ENCODE data around the gene HSPA1B.
A peak's percentile ranks its signal among the peaks of the same experiment; 100 is the strongest.

Gene HSPA1B

GRCh38 chr6:31794294-31794865 lies 33.2 kb upstream of the HSPA1B start:
- Histone ChIP-seq H3K27me3 (ENCODE audit: insufficient read depth, poor library complexity, severe bottlenecking) (no peaks in the 10 kb centered on the region), H3K36me3 (ENCODE audit: low read depth) (peaks cover 44% of the 10 kb centered on the region), H3K27ac (ENCODE audit: poor library complexity, severe bottlenecking) (peak overlapping the region; percentile 86), H3K9me3 (ENCODE audit: severe bottlenecking) (no peaks in the 10 kb centered on the region), H3K4me3 (ENCODE audit: severe bottlenecking) (peak overlapping the region; percentile 88), H3K4me1 (ENCODE audit: insufficient read depth, poor library complexity, severe bottlenecking) (peaks cover 7% of the 10 kb centered on the region)
- no peak for DNase-seq (ENCODE audit: low spot score)
- no peak for TF ChIP-seq CTCF (IDR thresholded peaks at IDR 0.05; ENCODE audit: poor library complexity, severe bottlenecking)
- ATAC-seq (ENCODE audit: low read depth), result peak; percentile 28; the same call in 2 of the 3 replicates

- no peak for DNase-seq (ENCODE audit: low spot score)
- TF ChIP-seq CTCF (IDR thresholded peaks at IDR 0.05; ENCODE audit: poor library complexity, severe bottlenecking), result no peak
- H3K4me1 ChIP-seq (ENCODE audit: insufficient read depth, poor library complexity, severe bottlenecking), result peaks cover 7% of the 10 kb centered on the region
- peak overlapping the region; percentile 88 for H3K4me3 ChIP-seq (ENCODE audit: severe bottlenecking)
- H3K9me3 ChIP-seq (ENCODE audit: severe bottlenecking), result no peaks in the 10 kb centered on the region
- peak overlapping the region; percentile 86 for H3K27ac ChIP-seq (ENCODE audit: poor library complexity, severe bottlenecking)
- no peaks in the 10 kb centered on the region for H3K27me3 ChIP-seq (ENCODE audit: insufficient read depth, poor library complexity, severe bottlenecking)
- peak; percentile 29 for ATAC-seq (ENCODE audit: low read depth)
- peaks cover 37% of the 10 kb centered on the region for H3K36me3 ChIP-seq (ENCODE audit: low read depth)
Observed at GRCh38 chr6:31794866-31795615, 32.5 kb upstream of the HSPA1B start.

- no peaks in the 10 kb centered on the region for H3K27me3 ChIP-seq (ENCODE audit: insufficient read depth, poor library complexity, severe bottlenecking)
- DNase-seq (ENCODE audit: low spot score) (peak; percentile 89), ATAC-seq (ENCODE audit: low read depth) (peak; percentile 72)
- H3K4me3 ChIP-seq (ENCODE audit: severe bottlenecking), result peak within 1 kb of the TSS; percentile 88
- no peaks in the 10 kb centered on the region for H3K9me3 ChIP-seq (ENCODE audit: severe bottlenecking)
- H3K36me3 ChIP-seq (ENCODE audit: low read depth), result peaks cover 30% of the 10 kb centered on the region
- TF ChIP-seq CTCF (IDR thresholded peaks at IDR 0.05; ENCODE audit: poor library complexity, severe bottlenecking), result peak; percentile 91
- peaks cover 7% of the 10 kb centered on the region for H3K4me1 ChIP-seq (ENCODE audit: insufficient read depth, poor library complexity, severe bottlenecking)
- H3K27ac ChIP-seq (ENCODE audit: poor library complexity, severe bottlenecking), result peak within 1 kb of the TSS; percentile 86
Observed at GRCh38 chr6:31795616-31796298, 31.8 kb upstream of the HSPA1B start, which contains the start of gene VARS1. Gene VARS1, minus strand, starts transcription at chr6:31795752. Its CDS starts 535 bp downstream, at chr6:31795217.

DNA sequence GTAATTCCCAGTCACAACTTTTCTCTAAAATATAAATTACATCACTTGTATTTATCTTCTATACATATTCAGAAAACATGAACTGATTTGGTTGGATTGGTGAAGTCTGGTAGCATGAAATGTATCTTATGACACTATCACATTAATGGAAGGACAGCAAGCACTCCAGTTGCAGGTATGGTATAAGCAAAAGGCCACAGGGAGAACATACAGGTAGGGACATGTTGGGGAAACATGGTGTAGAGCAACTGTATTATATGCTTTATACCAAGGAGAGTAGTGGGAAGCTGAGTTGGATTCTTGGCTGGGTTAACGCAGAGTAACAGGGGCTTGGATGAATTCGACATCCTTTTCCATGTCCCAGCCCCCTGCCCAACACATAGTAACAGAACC lies 30.5 kb upstream of the HSPA1B start:
- Histone ChIP-seq H3K9me3 (ENCODE audit: severe bottlenecking) (no peaks in the 10 kb centered on the region), H3K36me3 (ENCODE audit: low read depth) (peaks cover 26% of the 10 kb centered on the region), H3K4me1 (ENCODE audit: insufficient read depth, poor library complexity, severe bottlenecking) (peaks cover 7% of the 10 kb centered on the region), H3K27ac (ENCODE audit: poor library complexity, severe bottlenecking) (peak overlapping the region; percentile 86), H3K4me3 (ENCODE audit: severe bottlenecking) (no peak overlapping the region), H3K27me3 (ENCODE audit: insufficient read depth, poor library complexity, severe bottlenecking) (no peaks in the 10 kb centered on the region)
- DNase-seq (ENCODE audit: low spot score) (no peak), ATAC-seq (ENCODE audit: low read depth) (no peak)
- TF ChIP-seq CTCF (IDR thresholded peaks at IDR 0.05; ENCODE audit: poor library complexity, severe bottlenecking), result no peak

Data from RWPE2 (cell line).